Measurements from ENCODE around the gene CIBAR2. TPM values are rescaled to one million over a fixed set of nuclear protein-coding genes. Genes with fewer than 3 reads are reported as not detected.

The CIBAR2 gene
- total and polyA plus RNA-seq, 10 of the 15 experiments (the other 5 are each of a cell fraction or from before 2014, with no cell fraction given) = 0.05 to 0.16 (median 0.07) TPM; not detected in 7

DNA sequence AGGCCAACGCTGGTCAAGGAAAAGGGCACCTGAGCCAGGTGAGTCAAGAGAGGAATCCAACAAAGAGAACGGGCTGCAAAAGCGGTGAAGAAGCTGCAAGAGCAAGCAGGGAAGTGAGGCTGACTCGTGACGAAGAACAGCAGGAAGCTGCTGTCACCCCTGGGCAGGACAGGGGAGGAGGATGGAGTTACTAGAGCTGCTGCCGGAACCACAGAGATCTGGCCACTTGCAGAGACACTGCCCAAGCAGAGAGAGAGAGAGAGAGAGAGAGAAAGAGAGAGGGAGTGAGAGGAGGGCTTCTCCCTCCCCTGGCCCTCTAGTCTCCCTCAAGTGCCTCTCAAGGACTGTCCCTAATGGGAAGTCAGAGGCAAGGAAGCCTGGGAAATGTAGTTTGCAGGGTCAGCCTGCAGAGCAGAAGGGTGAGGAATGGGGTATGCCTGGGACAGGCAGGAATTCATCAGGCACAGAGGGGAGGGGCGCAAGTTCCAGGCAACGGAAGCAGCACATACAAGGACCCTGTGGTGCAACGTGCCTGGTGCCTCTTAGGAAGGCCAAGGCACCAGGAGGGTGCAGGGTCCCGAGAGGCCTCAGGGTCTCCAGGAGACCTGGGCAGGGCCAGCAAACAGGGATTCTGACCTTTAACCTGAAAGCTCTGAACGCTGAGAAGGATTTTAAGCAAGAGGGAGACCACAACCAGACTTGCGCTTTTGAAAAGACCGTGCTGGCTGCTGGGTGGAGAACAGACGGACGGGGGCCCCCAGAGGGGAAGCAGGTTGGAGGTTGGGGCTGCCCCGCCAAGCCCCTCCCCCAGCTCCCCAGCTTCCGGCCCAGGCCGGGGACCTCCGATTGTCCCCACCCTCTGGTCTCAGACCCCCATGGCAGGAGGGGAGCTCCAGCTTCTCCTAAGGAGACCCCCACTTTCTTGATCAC lies 45.8 kb upstream of the CIBAR2 start (continued):
- no peak for TF ChIP-seq SUPT20H (IDR thresholded peaks at IDR 0.05; ENCODE audit: borderline replicate concordance, control insufficient read depth, low read depth, low read length)
- TF ChIP-seq ZNF384 (IDR thresholded peaks at IDR 0.05; ENCODE audit: borderline replicate concordance, low read depth, low read length) = no peak
- TF ChIP-seq ESRRA (IDR thresholded peaks at IDR 0.05; ENCODE audit: low read length) = no peak
- TF ChIP-seq, protein P1, sequence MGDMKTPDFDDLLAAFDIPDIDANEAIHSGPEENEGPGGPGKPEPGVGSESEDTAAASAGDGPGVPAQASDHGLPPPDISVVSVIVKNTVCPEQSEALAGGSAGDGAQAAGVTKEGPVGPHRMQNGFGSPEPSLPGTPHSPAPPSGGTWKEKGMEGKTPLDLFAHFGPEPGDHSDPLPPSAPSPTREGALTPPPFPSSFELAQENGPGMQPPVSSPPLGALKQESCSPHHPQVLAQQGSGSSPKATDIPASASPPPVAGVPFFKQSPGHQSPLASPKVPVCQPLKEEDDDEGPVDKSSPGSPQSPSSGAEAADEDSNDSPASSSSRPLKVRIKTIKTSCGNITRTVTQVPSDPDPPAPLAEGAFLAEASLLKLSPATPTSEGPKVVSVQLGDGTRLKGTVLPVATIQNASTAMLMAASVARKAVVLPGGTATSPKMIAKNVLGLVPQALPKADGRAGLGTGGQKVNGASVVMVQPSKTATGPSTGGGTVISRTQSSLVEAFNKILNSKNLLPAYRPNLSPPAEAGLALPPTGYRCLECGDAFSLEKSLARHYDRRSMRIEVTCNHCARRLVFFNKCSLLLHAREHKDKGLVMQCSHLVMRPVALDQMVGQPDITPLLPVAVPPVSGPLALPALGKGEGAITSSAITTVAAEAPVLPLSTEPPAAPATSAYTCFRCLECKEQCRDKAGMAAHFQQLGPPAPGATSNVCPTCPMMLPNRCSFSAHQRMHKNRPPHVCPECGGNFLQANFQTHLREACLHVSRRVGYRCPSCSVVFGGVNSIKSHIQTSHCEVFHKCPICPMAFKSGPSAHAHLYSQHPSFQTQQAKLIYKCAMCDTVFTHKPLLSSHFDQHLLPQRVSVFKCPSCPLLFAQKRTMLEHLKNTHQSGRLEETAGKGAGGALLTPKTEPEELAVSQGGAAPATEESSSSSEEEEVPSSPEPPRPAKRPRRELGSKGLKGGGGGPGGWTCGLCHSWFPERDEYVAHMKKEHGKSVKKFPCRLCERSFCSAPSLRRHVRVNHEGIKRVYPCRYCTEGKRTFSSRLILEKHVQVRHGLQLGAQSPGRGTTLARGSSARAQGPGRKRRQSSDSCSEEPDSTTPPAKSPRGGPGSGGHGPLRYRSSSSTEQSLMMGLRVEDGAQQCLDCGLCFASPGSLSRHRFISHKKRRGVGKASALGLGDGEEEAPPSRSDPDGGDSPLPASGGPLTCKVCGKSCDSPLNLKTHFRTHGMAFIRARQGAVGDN (IDR thresholded peaks at IDR 0.05) = peak; percentile 41
- TF ChIP-seq BHLHE40 (IDR thresholded peaks at IDR 0.05; ENCODE audit: borderline replicate concordance in 1 of 2, low read depth in 2 of 2, low read length in 1 of 2) = peak in 1 of 2 experiments; percentile 22; a peak in 1 of 4 replicates
- TF ChIP-seq ZSCAN29 (IDR thresholded peaks at IDR 0.05) = no peak
- peak; percentile 47; the same call in 1 of the 2 replicates for TF ChIP-seq SPI1 (IDR thresholded peaks at IDR 0.05; ENCODE audit: borderline replicate concordance, insufficient read depth, low read depth, low read length)
- TF ChIP-seq, protein P2, sequence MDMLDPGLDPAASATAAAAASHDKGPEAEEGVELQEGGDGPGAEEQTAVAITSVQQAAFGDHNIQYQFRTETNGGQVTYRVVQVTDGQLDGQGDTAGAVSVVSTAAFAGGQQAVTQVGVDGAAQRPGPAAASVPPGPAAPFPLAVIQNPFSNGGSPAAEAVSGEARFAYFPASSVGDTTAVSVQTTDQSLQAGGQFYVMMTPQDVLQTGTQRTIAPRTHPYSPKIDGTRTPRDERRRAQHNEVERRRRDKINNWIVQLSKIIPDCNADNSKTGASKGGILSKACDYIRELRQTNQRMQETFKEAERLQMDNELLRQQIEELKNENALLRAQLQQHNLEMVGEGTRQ (IDR thresholded peaks at IDR 0.05; ENCODE audit: borderline replicate concordance, low read depth, low read length) = no peak
- TF ChIP-seq TCF7 (IDR thresholded peaks at IDR 0.05; ENCODE audit: borderline replicate concordance) = no peak
- TF ChIP-seq YY1 (IDR thresholded peaks at IDR 0.05; ENCODE audit: low read depth, low read length) = peak; percentile 29; the same call in 1 of the 2 replicates
- TF ChIP-seq, protein P3, sequence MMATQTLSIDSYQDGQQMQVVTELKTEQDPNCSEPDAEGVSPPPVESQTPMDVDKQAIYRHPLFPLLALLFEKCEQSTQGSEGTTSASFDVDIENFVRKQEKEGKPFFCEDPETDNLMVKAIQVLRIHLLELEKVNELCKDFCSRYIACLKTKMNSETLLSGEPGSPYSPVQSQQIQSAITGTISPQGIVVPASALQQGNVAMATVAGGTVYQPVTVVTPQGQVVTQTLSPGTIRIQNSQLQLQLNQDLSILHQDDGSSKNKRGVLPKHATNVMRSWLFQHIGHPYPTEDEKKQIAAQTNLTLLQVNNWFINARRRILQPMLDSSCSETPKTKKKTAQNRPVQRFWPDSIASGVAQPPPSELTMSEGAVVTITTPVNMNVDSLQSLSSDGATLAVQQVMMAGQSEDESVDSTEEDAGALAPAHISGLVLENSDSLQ (IDR thresholded peaks at IDR 0.05) = peak; percentile 36
- TF ChIP-seq SIX5 (IDR thresholded peaks at IDR 0.05; ENCODE audit: low read depth, low read length, severe bottlenecking) = peak; percentile 69
- TF ChIP-seq, protein P4, sequence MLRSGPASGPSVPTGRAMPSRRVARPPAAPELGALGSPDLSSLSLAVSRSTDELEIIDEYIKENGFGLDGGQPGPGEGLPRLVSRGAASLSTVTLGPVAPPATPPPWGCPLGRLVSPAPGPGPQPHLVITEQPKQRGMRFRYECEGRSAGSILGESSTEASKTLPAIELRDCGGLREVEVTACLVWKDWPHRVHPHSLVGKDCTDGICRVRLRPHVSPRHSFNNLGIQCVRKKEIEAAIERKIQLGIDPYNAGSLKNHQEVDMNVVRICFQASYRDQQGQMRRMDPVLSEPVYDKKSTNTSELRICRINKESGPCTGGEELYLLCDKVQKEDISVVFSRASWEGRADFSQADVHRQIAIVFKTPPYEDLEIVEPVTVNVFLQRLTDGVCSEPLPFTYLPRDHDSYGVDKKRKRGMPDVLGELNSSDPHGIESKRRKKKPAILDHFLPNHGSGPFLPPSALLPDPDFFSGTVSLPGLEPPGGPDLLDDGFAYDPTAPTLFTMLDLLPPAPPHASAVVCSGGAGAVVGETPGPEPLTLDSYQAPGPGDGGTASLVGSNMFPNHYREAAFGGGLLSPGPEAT (IDR thresholded peaks at IDR 0.05; ENCODE audit: low read depth) = 0 out of 2 replicates have a peak, but pooled peaks have one; percentile 18
- peak; percentile 75 for TF ChIP-seq HCFC1 (IDR thresholded peaks at IDR 0.05; ENCODE audit: low read length)
- TF ChIP-seq CREB1 (IDR thresholded peaks at IDR 0.05; ENCODE audit: low read depth) = no peak
